Measurements from ENCODE around the gene PPM1D.

The PPM1D gene

DNA sequence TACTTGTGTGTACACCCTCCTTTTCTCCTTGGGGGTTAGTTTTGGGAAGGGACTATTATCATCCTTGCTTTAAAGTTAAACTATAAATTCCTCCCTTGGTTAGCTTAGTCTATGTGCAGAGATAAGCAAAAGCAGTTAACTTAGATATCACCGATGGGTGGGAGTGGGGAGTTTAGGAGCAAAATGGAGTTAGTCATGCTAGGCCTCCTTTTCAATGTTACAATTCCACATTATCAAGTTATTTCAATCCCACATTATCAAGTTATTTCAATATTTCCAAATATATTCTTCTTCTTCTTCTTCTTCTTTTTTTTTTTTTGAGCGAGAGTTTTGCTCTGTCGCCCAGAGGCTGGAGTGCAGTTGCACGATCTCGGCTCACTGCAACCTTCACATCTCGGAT, 76.0 kb downstream of the PPM1D start:
- POLR2A ChIA-PET: no interaction called here
- no peak for DNase-seq (ENCODE audit: low read depth, low spot score)
- CTCF ChIA-PET: interaction anchor here (0.6 kb wide), 1 partner anchor 15 kb away, joined by 3 read pairs; no protein-coding TSS in a partner anchor
- TF ChIP-seq, protein P1, sequence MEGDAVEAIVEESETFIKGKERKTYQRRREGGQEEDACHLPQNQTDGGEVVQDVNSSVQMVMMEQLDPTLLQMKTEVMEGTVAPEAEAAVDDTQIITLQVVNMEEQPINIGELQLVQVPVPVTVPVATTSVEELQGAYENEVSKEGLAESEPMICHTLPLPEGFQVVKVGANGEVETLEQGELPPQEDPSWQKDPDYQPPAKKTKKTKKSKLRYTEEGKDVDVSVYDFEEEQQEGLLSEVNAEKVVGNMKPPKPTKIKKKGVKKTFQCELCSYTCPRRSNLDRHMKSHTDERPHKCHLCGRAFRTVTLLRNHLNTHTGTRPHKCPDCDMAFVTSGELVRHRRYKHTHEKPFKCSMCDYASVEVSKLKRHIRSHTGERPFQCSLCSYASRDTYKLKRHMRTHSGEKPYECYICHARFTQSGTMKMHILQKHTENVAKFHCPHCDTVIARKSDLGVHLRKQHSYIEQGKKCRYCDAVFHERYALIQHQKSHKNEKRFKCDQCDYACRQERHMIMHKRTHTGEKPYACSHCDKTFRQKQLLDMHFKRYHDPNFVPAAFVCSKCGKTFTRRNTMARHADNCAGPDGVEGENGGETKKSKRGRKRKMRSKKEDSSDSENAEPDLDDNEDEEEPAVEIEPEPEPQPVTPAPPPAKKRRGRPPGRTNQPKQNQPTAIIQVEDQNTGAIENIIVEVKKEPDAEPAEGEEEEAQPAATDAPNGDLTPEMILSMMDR (IDR thresholded peaks at IDR 0.05; ENCODE audit: insufficient read depth, low read length, missing control alignments): no peak
- H3K4me3 ChIP-seq (ENCODE audit: low read depth, low read length): no peak overlapping the region

GRCh38 chr17:60676758-60677307, 76.8 kb downstream of the PPM1D start:
- CTCF ChIA-PET: interaction anchor here (1.2 to 1.6 kb wide), 2 partner anchors 8 to 36 kb away, joined by 3 to 4 read pairs; no protein-coding TSS in a partner anchor
- TF ChIP-seq, protein P1 (IDR thresholded peaks at IDR 0.05; ENCODE audit: insufficient read depth, low read length, missing control alignments): no peak
- no peak for DNase-seq (ENCODE audit: low read depth, low spot score)
- POLR2A ChIA-PET: no interaction called here
- H3K4me3 ChIP-seq (ENCODE audit: low read depth, low read length): peak overlapping the region; percentile 92

DNA sequence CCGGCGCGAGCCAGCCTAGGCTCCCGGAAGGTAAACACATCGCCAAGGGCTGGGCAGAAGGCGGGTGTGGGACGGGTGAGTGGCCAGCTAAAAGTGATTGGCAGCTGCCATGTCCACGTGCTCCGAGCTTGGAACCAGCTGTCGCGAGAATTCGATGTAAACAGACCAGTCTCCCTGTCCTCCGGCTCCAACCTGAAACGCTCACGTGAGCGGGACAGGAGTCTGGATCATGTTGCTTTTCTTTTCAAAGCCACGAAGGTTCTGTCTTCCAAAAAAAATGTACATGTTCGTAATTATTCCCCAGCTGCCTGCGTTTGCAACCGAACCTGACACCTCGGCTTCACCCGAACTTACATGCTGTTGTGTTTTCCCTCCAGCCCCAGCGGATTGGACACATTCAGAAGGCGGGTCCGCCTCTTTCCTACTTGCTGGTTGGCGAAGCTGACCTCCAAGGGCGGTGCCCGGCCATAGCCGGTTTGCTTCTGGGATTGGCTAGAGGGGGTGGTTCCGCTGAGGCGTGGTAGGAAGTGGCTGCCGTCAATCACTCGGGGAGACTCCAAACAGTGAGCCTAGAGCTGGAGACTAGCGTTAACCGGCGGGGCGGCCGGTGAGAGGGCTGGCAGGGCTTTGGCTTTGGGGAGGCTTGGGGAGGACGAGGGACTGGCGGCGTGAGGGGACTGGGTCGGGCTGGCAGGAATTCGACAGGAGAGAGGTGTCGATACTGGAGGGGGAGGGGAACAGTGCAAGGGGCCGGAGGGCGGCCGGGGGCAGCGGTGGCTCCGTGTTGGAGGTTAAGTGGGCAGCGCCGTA, 77.5 kb downstream of the PPM1D start, which contains the start of gene BCAS3:
Gene BCAS3, plus strand, starts transcription at position 544 of the 810 bp plus-strand sequence.
- TF ChIP-seq, protein P1 (IDR thresholded peaks at IDR 0.05; ENCODE audit: insufficient read depth, low read length, missing control alignments): no peak
- CTCF ChIA-PET: interaction anchor here (1.2 to 1.6 kb wide), 2 partner anchors 9 to 37 kb away, joined by 3 to 4 read pairs; no protein-coding TSS in a partner anchor
- DNase-seq (ENCODE audit: low read depth, low spot score): peak; percentile 95
- peak within 1 kb of the TSS; percentile 92 for H3K4me3 ChIP-seq (ENCODE audit: low read depth, low read length)
- POLR2A ChIA-PET: no interaction called here

- ChIA-PET POLR2A (no interaction called here), CTCF (no interaction called here)
- TF ChIP-seq, protein P1 (IDR thresholded peaks at IDR 0.05; ENCODE audit: insufficient read depth, low read length, missing control alignments): no peak
- peak overlapping the region; percentile 92 for H3K4me3 ChIP-seq (ENCODE audit: low read depth, low read length)
- DNase-seq (ENCODE audit: low read depth, low spot score): no peak
These were observed 78.1 kb downstream of the PPM1D start for GRCh38 chr17:60678118-60678444.

- DNase-seq (ENCODE audit: low read depth, low spot score): no peak
- no peak overlapping the region for H3K4me3 ChIP-seq (ENCODE audit: low read depth, low read length)
- TF ChIP-seq, protein P1 (IDR thresholded peaks at IDR 0.05; ENCODE audit: insufficient read depth, low read length, missing control alignments): no peak
- ChIA-PET CTCF (no interaction called here), POLR2A (no interaction called here)
These were observed 79.3 kb downstream of the PPM1D start for GRCh38 chr17:60679287-60679686.

GRCh38 chr17:60680754-60681153, 80.8 kb downstream of the PPM1D start:
- no peak overlapping the region for H3K4me3 ChIP-seq (ENCODE audit: low read depth, low read length)
- ChIA-PET CTCF (no interaction called here), POLR2A (no interaction called here)
- DNase-seq (ENCODE audit: low read depth, low spot score): no peak
- TF ChIP-seq, protein P1 (IDR thresholded peaks at IDR 0.05; ENCODE audit: insufficient read depth, low read length, missing control alignments): no peak

All from AG04449 (cell line).